GM03348 (cell line): Measurements from ENCODE around the gene FSD1L.
A peak's percentile ranks its signal among the peaks of the same experiment; 100 is the strongest.
"Not testable (repeated sequence)": the region's sequence is repeated elsewhere in the genome, so short reads cannot be mapped to it uniquely, and the experiment has no call there.

ENCODE experiments used
- DNase-seq: peaks from one replicate; pipeline ENCODE4 v3.0.0; 2012; ENCODE audit warnings: low spot score

Gene FSD1L

GRCh38 chr9:105484226-105484625, 36.4 kb downstream of the FSD1L start:
- no peak for DNase-seq

- DNase-seq: no peak
Measured at GRCh38 chr9:105485131-105485530, 37.3 kb downstream of the FSD1L start.

- no peak for DNase-seq
Measured at GRCh38 chr9:105496826-105497225, 49.0 kb downstream of the FSD1L start.

- no peak for DNase-seq
Measured at GRCh38 chr9:105497704-105498103, 49.9 kb downstream of the FSD1L start.

- DNase-seq: no peak
Measured at GRCh38 chr9:105500108-105500766, 52.4 kb downstream of the FSD1L start.

- DNase-seq: no peak
Measured at GRCh38 chr9:105501414-105501813, 53.6 kb downstream of the FSD1L start.

- DNase-seq: no peak
Measured at GRCh38 chr9:105502276-105502675, 54.4 kb downstream of the FSD1L start.

GRCh38 chr9:105503881-105504280, 56.0 kb downstream of the FSD1L start:
- no peak for DNase-seq

- DNase-seq: no peak
Measured at GRCh38 chr9:105507096-105507790, 59.4 kb downstream of the FSD1L start.

GRCh38 chr9:105508530-105508929, 60.7 kb downstream of the FSD1L start:
- DNase-seq: no peak

GRCh38 chr9:105510024-105510423, 62.2 kb downstream of the FSD1L start:
- DNase-seq: peak; percentile 63

GRCh38 chr9:105511446-105511845, 63.6 kb downstream of the FSD1L start:
- DNase-seq: no peak

- no peak for DNase-seq
Measured at GRCh38 chr9:105515811-105516413, 68.1 kb downstream of the FSD1L start.

GRCh38 chr9:105519710-105520369, 72.0 kb downstream of the FSD1L start:
- DNase-seq: not testable (repeated sequence)

GRCh38 chr9:105520992-105521391, 73.2 kb downstream of the FSD1L start:
- DNase-seq: not testable (repeated sequence)

- DNase-seq: not testable (repeated sequence)
Measured at GRCh38 chr9:105522618-105523385, 75.0 kb downstream of the FSD1L start.

GRCh38 chr9:105531530-105531929, 83.7 kb downstream of the FSD1L start:
- DNase-seq: no peak

- no peak for DNase-seq
Measured at GRCh38 chr9:105535920-105536668, 88.3 kb downstream of the FSD1L start.

- DNase-seq: no peak
Measured at GRCh38 chr9:105539452-105539851, 91.6 kb downstream of the FSD1L start.

GRCh38 chr9:105541838-105542237, 94.0 kb downstream of the FSD1L start:
- no peak for DNase-seq

GRCh38 chr9:105554042-105554441, 106.2 kb downstream of the FSD1L start:
- DNase-seq: no peak
